Measurements from ENCODE around the gene IL1RAPL1. TPM values are rescaled to one million over a fixed set of nuclear protein-coding genes. Genes with fewer than 3 reads are reported as not detected.

IL1RAPL1 gene
- total RNA-seq, 1 experiment from 2014 or later: not detected

DNA sequence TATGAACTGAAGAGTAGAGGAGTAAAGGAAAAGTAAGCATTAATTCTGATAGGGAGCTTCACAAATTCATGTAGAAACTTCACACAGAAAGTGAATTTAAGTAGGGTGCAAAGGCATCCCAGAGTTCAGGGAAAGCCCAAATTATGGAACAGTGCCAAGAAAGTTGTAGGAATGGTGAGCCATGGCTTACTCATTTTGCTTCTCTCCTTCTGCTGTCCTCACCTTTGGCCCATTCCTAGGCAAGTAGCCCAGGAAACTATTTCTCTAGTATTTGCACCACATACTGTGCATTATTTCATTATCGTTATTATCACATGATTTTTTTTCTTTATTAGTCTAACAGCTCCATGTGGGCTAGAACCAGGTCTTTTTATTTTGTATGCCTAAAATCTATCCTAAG lies 34.9 kb upstream of the IL1RAPL1 start:
- H3K36me3 Mint-ChIP-seq (ENCODE audit: insufficient read depth, unreplicated experiment): no peaks in the 10 kb centered on the region
- BruUV-seq (replicated peaks): no TSS peak
- intact Hi-C loops (cut with micrococcal nuclease): no loop called here
- H3K4me1 Mint-ChIP-seq (ENCODE audit: insufficient read depth, unreplicated experiment): peaks cover 9% of the 10 kb centered on the region
- ChIA-PET CTCF (interaction anchor here (0.6 to 0.9 kb wide), 4 partner anchors 8 to 294 kb away, joined by 3 to 4 read pairs (median 3); no protein-coding TSS in a partner anchor), POLR2A (no interaction called here)
- H3K9me3 Mint-ChIP-seq (ENCODE audit: unreplicated experiment): peaks cover 14% of the 10 kb centered on the region
- TF ChIP-seq, protein P1, sequence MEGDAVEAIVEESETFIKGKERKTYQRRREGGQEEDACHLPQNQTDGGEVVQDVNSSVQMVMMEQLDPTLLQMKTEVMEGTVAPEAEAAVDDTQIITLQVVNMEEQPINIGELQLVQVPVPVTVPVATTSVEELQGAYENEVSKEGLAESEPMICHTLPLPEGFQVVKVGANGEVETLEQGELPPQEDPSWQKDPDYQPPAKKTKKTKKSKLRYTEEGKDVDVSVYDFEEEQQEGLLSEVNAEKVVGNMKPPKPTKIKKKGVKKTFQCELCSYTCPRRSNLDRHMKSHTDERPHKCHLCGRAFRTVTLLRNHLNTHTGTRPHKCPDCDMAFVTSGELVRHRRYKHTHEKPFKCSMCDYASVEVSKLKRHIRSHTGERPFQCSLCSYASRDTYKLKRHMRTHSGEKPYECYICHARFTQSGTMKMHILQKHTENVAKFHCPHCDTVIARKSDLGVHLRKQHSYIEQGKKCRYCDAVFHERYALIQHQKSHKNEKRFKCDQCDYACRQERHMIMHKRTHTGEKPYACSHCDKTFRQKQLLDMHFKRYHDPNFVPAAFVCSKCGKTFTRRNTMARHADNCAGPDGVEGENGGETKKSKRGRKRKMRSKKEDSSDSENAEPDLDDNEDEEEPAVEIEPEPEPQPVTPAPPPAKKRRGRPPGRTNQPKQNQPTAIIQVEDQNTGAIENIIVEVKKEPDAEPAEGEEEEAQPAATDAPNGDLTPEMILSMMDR (IDR thresholded peaks at IDR 0.05; ENCODE audit: unreplicated experiment): no peak
- H3K27me3 Mint-ChIP-seq (ENCODE audit: insufficient read depth, unreplicated experiment): no peaks in the 10 kb centered on the region
- peak; percentile 69 for DNase-seq (ENCODE audit: unreplicated experiment)
- no peak overlapping the region for H3K27ac Mint-ChIP-seq (ENCODE audit: low read depth, unreplicated experiment)
- H3K4me3 Mint-ChIP-seq (ENCODE audit: unreplicated experiment): no peak overlapping the region

DNA sequence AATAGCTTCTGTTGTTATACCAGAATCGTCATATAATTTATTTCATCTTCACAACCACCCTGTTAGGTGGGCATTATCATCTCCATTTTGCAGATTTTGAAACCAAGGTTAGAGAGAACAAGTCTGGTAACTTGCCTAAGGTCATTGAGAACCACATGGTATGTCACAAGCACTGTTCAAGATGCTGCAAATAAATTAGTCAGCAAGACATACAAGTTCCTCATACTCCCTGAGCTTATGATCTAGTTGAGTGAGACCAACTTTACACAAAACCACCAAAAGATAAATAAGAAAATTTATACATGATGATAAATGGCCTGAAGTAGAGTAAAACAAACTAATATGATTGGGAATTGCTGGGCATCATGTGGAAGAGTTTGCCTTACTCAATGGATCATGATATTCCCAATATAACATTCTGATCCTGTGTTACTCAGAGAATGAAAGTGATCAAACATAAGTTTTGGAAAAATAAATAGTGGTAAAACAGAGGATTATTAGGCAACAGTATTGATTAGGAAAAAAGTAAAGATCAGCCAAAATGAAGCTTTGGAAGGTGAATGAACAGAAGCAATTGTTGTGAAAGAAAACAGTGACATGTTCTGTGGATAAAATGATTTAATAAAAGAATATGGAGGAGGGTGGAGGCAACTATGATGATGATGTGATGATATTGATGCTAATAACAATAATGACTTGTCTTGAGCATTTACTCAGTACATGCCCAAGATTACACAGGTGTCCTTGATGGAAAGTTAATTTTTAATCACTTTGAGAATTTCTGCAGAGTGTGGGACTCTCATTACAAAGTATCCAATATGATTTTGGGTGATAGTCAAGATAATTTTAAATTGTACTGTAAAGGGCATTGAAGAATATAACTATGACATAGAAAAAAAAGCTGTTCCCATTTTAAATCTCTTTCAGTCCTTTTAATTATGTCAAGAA lies 34.1 kb upstream of the IL1RAPL1 start:
- H3K9me3 Mint-ChIP-seq (ENCODE audit: unreplicated experiment): peaks cover 14% of the 10 kb centered on the region
- TF ChIP-seq, protein P1 (IDR thresholded peaks at IDR 0.05; ENCODE audit: unreplicated experiment): no peak
- no TSS peak for BruUV-seq (replicated peaks)
- no peak overlapping the region for H3K4me3 Mint-ChIP-seq (ENCODE audit: unreplicated experiment)
- ChIA-PET POLR2A (no interaction called here), CTCF (interaction anchor here (0.6 to 0.9 kb wide), 3 partner anchors 9 to 295 kb away, joined by 3 to 4 read pairs (median 3); no protein-coding TSS in a partner anchor)
- intact Hi-C loops (cut with micrococcal nuclease): no loop called here
- H3K4me1 Mint-ChIP-seq (ENCODE audit: insufficient read depth, unreplicated experiment): peaks cover 9% of the 10 kb centered on the region
- no peaks in the 10 kb centered on the region for H3K36me3 Mint-ChIP-seq (ENCODE audit: insufficient read depth, unreplicated experiment)
- no peaks in the 10 kb centered on the region for H3K27me3 Mint-ChIP-seq (ENCODE audit: insufficient read depth, unreplicated experiment)
- no peak overlapping the region for H3K27ac Mint-ChIP-seq (ENCODE audit: low read depth, unreplicated experiment)
- no peak for DNase-seq (ENCODE audit: unreplicated experiment)

DNA sequence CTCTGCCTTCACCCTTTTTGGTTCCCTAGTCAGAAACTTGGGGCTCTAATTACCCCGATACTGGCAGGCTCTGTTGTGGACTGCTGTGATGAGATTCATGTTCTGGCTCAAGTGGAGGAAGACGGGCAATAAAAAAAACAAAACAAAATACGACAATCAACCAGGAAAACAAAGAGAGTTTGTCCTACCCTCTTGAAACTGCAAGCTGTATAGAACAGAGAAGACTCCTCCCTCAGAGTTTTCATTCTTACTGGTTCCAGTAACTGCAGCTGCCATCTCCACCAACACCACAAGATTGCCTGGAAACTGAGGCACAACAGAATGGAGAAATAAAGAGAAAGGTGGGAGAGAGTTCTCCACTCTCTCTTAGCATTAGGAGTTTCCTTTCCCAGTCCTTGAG lies 11.1 kb upstream of the IL1RAPL1 start:
- ChIA-PET POLR2A (no interaction called here), CTCF (no interaction called here)
- no peak for DNase-seq (ENCODE audit: unreplicated experiment)
- Mint-ChIP-seq H3K4me3 (ENCODE audit: unreplicated experiment) (no peak overlapping the region), H3K4me1 (ENCODE audit: insufficient read depth, unreplicated experiment) (no peaks in the 10 kb centered on the region), H3K27ac (ENCODE audit: low read depth, unreplicated experiment) (no peak overlapping the region), H3K9me3 (ENCODE audit: unreplicated experiment) (peaks cover 10% of the 10 kb centered on the region), H3K27me3 (ENCODE audit: insufficient read depth, unreplicated experiment) (no peaks in the 10 kb centered on the region), H3K36me3 (ENCODE audit: insufficient read depth, unreplicated experiment) (peaks cover 10% of the 10 kb centered on the region)
- intact Hi-C loops (cut with micrococcal nuclease): no loop called here
- no TSS peak for BruUV-seq (replicated peaks)
- TF ChIP-seq, protein P1 (IDR thresholded peaks at IDR 0.05; ENCODE audit: unreplicated experiment): no peak

DNA sequence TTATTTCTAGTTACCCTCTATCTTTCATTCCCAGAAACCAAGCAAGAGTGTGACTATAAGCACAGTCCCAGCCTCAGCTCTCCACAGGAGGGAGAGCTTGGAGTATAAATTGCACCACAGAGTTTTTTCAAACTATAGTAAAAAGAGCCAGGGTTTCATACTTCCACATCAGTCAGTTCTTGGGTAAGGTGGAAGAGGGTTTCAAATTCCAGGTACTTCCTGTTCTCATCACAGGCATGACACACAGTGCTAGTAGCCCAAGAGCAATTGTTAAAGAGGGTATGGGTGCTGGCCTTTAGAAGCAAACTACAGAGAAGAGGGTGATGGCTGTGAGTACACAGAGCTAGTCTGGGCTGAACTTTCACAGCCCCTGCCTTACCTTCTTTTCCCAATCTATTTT lies 5.7 kb upstream of the IL1RAPL1 start:
- DNase-seq (ENCODE audit: unreplicated experiment): peak; percentile 23
- H3K4me3 Mint-ChIP-seq (ENCODE audit: unreplicated experiment): no peak overlapping the region
- no peak overlapping the region for H3K27ac Mint-ChIP-seq (ENCODE audit: low read depth, unreplicated experiment)
- POLR2A ChIA-PET: no interaction called here
- no peaks in the 10 kb centered on the region for H3K9me3 Mint-ChIP-seq (ENCODE audit: unreplicated experiment)
- BruUV-seq (replicated peaks): no TSS peak
- H3K36me3 Mint-ChIP-seq (ENCODE audit: insufficient read depth, unreplicated experiment): peaks cover 6% of the 10 kb centered on the region
- H3K4me1 Mint-ChIP-seq (ENCODE audit: insufficient read depth, unreplicated experiment): no peaks in the 10 kb centered on the region
- no peaks in the 10 kb centered on the region for H3K27me3 Mint-ChIP-seq (ENCODE audit: insufficient read depth, unreplicated experiment)
- TF ChIP-seq, protein P1 (IDR thresholded peaks at IDR 0.05; ENCODE audit: unreplicated experiment): no peak
- intact Hi-C loops (cut with micrococcal nuclease): no loop called here
- CTCF ChIA-PET: no interaction called here

Measured in MCF 10A (cell line).